ENCODE data around the gene SLCO3A1. TPM values are rescaled to one million over a fixed set of nuclear protein-coding genes. Genes with fewer than 3 reads are reported as not detected.

Gene SLCO3A1
- total RNA-seq, 1 donor from 2014 or later: 6.3 TPM

DNA sequence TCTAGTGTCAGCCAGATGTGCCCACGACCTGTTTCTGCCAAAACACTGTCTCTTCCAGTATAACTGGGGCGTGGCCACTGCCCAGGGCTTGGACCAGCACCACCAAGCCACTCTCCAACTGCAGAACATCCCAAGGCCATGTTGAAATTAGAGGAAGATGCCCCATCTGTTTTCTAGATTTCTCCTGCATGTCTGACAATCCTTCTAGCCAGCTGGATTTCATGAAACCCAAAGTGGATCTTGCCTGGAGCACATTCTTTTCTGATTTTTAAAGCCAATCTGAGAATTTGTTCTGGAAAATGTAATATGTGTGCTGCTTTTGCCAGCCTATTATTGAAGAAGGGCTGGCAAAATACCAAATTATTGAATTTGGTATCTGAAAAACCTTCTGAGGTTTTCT, 182.5 kb downstream of the SLCO3A1 start:
- TF ChIP-seq CTCF (conservative IDR thresholded peaks at IDR 0.05): no peak

GRCh38 chr15:92037491-92037890, 184.0 kb downstream of the SLCO3A1 start:
- H3K4me1 Mint-ChIP-seq: no peaks in the 10 kb centered on the region
- no peak for TF ChIP-seq CTCF (conservative IDR thresholded peaks at IDR 0.05)

More for the DNA sequence above, 182.5 kb downstream of the SLCO3A1 start:
- Mint-ChIP-seq H3K36me3 (ENCODE audit: low read depth) (peaks cover 3% of the 10 kb centered on the region), H3K4me1 (peaks cover 3% of the 10 kb centered on the region), H3K4me3 (no peak overlapping the region), H3K9me3 (peaks cover 7% of the 10 kb centered on the region), H3K27ac (ENCODE audit: unreplicated experiment) (no peak overlapping the region), H3K27me3 (ENCODE audit: low read depth) (peaks cover 26% of the 10 kb centered on the region)
- DNase-seq (ENCODE audit: low read depth, low spot score): no peak

DNA sequence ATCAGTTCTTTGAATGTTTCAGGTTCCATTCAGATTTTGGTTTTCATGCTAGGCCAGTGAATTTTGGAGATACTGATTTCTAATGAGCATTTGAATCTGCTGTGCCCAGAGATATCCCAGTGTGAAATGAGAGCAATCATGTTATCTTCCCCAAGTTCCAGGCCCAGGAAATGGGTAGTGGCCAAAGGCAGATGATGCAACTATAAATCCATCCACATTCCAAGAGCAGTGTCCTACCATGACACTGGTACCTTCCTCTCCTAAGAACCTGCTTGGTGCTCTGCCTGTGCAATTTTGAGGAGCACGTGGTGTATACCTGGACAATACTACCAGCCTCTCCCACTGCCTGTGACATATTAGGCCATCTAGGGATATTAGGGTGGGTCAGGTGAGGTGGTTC, 186.8 kb downstream of the SLCO3A1 start:
- H3K36me3 Mint-ChIP-seq (ENCODE audit: low read depth): no peaks in the 10 kb centered on the region
- H3K27me3 Mint-ChIP-seq (ENCODE audit: low read depth): peaks cover 11% of the 10 kb centered on the region
- no peak for DNase-seq (ENCODE audit: low read depth, low spot score)
- no peaks in the 10 kb centered on the region for H3K4me1 Mint-ChIP-seq
- peaks cover 7% of the 10 kb centered on the region for H3K9me3 Mint-ChIP-seq
- no peak overlapping the region for H3K4me3 Mint-ChIP-seq
- TF ChIP-seq CTCF (conservative IDR thresholded peaks at IDR 0.05): no peak
- H3K27ac Mint-ChIP-seq (ENCODE audit: unreplicated experiment): no peak overlapping the region

More at GRCh38 chr15:92037491-92037890, 184.0 kb downstream of the SLCO3A1 start:
- Mint-ChIP-seq H3K36me3 (ENCODE audit: low read depth) (peaks cover 3% of the 10 kb centered on the region), H3K9me3 (peaks cover 7% of the 10 kb centered on the region), H3K27ac (ENCODE audit: unreplicated experiment) (no peak overlapping the region), H3K27me3 (ENCODE audit: low read depth) (peaks cover 21% of the 10 kb centered on the region), H3K4me3 (no peak overlapping the region)
- no peak for DNase-seq (ENCODE audit: low read depth, low spot score)

DNA sequence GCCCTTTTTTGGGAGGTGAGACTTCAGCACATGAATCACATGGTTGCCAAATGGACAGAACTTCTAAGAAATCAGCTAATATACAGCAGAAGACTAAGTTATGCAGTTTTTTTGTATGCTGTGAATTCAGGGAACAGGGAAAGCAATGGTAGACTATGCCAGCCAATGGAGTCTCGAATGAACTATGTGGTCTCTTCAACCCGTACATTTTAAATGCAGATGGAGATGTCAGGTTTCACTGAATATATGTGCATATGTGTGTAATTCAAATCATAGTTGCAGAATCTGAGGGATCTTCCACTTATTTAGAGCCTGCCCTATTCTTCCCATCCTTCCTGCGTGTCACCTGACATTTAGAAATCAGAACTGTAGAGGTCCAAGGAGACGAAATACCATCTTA, 187.9 kb downstream of the SLCO3A1 start:
- TF ChIP-seq CTCF (conservative IDR thresholded peaks at IDR 0.05): no peak
- no peak overlapping the region for H3K4me3 Mint-ChIP-seq
- H3K27ac Mint-ChIP-seq (ENCODE audit: unreplicated experiment): no peak overlapping the region
- H3K36me3 Mint-ChIP-seq (ENCODE audit: low read depth): no peaks in the 10 kb centered on the region
- DNase-seq (ENCODE audit: low read depth, low spot score): no peak
- peaks cover 11% of the 10 kb centered on the region for H3K27me3 Mint-ChIP-seq (ENCODE audit: low read depth)
- peaks cover 7% of the 10 kb centered on the region for H3K9me3 Mint-ChIP-seq
- no peaks in the 10 kb centered on the region for H3K4me1 Mint-ChIP-seq

GRCh38 chr15:92043283-92043682, 189.8 kb downstream of the SLCO3A1 start:
- TF ChIP-seq CTCF (conservative IDR thresholded peaks at IDR 0.05): no peak
- peaks cover 3% of the 10 kb centered on the region for H3K27me3 Mint-ChIP-seq (ENCODE audit: low read depth)
- H3K4me3 Mint-ChIP-seq: no peak overlapping the region
- H3K9me3 Mint-ChIP-seq: peaks cover 7% of the 10 kb centered on the region
- H3K36me3 Mint-ChIP-seq (ENCODE audit: low read depth): no peaks in the 10 kb centered on the region
- no peak overlapping the region for H3K27ac Mint-ChIP-seq (ENCODE audit: unreplicated experiment)
- no peak for DNase-seq (ENCODE audit: low read depth, low spot score)
- no peaks in the 10 kb centered on the region for H3K4me1 Mint-ChIP-seq
